Activated T-cell treated with anti-CD3 and anti-CD28 coated beads for 24 hours (primary cell): ENCODE measurements around the gene TPST1.
"Not testable (repeated sequence)": the region's sequence is repeated elsewhere in the genome, so short reads cannot be mapped to it uniquely, and the experiment has no call there.

Experiments used
- DNase-seq: peaks from one replicate; pipeline ENCODE4 v3.0.0-alpha.2; 2020; ENCODE audit warnings: low read depth

Gene TPST1

DNA sequence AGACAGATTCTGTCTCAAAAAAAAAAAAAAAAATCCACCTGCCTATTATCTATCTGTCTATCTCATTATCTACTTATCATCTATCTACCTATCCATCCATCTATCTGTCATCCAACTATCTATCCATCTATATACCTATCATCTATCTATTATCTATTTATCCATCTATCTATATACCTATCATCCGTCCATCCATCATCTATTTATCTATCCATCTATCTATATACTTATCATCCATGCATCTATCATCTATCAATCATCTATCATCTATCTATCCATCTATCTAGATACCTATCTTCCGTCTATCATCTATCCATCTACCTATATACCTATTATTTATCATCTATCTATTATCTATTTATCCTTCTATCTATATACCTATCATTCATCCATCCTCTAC lies 16.5 kb upstream of the TPST1 start:
- DNase-seq, result no peak

DNA sequence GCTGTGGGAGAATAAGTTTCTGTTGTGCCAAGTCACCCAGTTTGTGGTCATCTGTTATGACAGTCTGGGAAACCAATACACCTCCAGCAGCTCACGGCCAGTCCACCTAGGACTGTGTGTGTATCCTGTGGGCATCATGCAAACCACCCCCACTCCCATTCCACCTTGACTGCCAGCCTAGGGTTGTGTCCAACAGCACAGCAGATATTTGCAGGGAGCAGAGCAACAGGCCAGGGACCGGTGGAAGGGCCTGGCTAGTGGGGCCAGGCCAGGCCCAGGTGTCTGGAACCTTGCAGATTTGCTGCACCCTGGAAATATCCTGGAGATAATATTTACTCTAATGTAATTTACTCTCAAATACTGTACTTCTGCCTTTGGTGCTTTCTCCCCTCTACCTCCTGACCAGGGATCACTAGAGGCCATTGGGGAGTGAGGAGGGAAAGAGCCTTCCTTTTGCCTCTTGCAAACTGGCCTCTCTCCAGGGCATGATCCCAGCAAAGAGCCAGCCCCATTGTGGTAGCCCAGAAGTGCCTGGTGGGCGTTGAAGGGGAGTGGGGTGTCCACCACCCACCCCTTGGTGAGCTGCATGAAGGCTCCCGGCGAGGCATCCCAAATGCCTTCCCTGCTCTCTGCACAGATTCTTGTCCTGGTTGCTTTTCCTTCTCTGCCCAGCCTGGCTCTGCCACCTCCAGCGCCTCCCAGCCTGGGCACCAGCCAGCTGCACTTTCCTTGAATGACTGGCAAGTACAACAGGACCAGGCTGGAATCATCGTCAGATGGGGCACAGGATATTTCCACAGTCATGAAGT lies 15.2 kb upstream of the TPST1 start:
- no peak for DNase-seq

DNA sequence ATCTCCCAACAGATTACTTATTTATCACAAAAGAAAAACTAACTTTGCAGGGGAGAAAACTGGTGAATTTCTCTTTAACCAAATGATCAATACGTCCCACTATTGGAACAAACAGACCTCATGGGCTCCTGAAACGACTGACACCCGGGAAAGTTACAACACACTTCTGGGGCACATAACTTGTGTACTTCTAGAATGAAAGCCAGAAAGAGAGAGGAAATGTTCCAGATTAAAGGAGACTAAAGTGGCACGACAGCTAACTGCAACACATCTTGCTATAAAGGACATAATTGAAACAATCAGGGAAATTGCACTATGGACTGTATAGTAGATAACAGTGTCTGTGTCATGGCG lies 14.7 kb upstream of the TPST1 start:
- no peak for DNase-seq

DNA sequence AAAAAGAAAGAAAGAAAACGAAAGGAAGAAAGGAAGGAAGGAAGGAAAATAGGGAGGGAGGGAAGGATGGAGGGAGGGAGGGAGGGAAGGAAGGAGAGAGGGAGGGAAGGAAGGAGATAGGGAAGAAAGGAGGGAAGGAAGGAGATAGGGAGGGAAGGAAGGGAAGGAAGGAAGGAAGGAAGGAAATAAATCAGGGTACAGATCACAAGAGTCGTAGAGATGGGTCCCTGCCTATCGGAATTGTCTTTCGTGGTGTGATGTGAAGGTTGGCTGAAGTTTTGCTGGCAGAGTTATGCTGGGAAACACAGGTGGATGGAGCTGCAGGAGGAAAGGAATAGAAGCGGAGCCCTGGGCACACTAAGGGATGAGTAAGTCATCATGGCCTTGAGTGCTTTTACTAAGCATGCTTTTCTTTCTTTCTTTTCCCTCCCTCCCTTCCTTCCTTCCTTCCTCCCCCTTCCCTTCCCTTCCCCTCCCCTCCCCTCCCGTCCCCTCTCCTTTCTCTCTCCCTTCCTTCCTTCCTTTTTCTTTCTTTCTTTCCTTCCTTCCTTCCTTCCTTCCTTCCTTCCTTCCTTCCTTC lies 11.9 kb upstream of the TPST1 start:
- DNase-seq, result no peak

DNA sequence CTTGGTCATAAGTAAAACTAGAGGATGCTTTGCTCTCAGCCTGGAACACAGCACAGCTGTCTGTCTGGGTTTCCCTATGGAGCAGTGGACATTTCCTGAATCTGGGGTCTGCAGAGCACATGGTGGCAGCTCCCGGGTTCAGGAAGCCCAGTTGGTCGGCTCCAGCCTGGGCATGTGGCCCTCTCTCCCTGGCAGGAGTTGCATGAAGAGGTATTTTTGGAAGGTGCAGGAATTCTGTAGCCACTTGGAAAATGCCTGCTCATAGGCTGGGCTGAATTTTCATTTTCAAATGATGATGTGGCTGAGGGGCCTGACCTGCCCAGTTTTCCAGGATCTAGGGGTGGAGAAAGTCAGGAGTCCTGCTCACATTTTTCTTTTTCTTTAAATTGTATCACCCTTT lies 6.7 kb upstream of the TPST1 start:
- DNase-seq, result no peak

DNA sequence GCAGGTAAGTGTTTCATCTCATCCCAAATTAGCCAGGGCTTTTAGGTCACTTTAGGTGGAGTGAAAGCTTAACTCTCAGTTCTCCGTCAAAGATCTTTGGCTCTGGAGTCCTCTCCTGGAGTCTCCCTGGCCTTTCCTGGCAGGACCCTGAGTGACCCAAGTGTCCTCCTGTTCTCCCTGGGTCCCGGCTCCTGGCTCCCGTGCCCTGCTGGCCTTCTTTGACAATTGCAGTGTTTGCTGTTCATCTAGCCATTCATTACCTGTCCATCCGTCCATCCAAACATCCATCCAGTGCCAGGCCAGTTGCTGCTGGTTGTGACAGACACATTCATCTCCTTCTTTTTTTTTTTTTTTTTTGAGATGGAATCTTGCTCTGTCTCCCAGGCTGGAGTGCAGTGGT lies 6.2 kb upstream of the TPST1 start:
- DNase-seq, result no peak

DNA sequence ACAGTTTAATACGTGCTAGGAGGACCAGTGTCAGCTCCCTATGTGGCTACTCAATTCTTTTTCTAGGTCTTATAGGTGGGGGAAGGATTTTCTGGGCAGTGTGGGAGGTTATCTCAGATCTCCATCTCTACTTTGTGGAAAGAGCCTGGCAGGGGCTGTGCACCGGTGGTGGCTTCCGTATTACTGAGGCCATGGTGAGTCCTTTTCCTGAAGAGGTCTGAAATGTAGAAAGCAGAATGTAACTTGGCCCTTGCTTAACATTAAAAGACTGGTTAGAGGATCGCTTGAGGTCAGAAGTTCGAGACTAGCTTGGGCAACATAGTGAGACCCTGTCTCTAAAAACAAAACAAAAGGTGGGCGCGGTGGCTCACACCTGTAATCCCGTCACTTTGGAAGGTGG lies 2.7 kb upstream of the TPST1 start:
- no peak for DNase-seq

DNA sequence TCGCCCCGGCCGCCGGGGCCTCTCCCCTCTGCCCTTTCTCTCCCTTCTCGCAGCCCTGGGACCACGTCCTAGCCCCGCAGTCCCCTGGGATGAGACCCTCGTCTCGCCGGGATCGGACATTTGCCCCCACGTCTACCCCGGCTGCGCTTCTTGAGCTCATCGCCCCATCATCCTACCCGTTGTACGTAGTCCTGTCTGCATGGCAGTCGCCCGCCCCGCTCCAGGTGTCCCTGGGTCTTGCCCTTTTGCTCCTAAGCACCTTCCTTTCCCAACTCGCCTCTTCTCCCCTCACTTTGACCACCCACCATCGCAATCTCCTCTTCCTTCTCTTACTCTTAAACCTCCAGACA lies 582 bp downstream of the TPST1 start:
- no peak for DNase-seq

DNA sequence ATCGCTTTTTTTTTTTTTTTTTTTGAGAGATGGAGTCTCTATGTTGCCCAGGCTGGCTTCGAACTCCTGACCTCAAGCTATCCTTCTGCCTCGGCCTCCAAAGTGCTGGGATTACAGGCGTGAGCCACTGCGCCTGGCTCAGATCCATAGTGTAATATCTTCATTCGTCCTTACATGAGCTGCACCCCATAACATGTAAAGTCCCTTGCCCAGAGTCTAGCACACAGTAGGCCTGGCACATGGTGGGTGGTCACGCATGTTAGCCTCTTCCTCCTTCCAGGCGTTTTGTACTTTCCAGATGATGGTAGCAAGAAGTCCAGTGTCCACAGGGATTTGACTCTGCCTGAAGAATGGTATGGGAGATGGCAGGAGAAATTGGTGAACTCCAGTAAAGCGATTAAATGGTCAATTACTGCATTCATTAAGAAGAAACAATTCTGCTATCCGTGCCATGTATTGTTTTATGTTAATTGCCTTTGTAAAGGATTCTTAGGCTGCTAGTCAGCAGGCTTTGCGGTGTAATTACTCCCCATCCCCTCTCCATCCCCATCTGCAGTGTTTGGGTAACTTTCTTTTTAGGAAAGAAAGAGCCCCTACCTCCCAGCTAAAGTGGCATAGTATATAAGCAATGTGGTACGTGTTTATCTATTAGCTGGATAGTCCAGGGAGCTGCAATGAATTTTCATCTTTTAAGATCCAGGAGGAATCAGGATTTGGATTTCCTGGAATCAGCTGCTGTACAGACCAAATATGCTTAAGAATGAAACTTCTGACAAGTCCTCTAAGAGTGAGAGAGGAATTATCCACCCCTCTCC lies 1.2 kb downstream of the TPST1 start:
- no peak for DNase-seq

DNA sequence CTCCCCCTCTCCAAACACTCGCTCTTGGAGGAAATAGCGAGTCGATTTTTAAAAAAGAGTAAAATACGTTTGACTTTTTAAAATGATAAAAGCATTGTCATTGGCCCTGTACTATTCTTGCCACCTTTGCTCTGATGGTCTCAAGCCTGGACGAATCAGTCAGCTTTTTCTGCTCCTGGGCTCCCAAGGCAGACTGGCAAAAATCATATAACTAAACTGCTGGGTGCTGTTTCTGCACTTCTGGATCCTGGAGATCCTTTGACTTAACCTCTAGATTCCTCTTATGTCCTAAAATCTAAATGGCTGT lies 1.8 kb downstream of the TPST1 start:
- DNase-seq, result no peak

DNA sequence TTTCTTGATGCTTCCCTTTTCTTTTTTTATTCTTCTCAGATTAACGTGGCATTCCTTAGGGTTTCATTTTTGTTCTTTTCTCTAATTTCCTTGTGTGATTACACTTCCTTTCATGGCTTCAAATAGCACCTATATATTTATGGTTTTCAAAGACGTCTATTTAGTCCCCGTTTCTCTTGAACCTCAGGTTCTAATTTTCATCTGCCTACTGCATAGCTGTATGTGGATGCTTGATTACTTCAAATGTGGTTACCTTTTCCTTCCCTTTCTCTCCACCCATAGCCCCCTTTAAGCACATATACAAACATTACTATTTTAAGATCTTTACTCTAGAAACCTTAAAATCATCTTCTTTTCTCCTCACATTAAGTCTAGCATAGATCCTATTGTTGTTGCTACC lies 2.4 kb downstream of the TPST1 start:
- DNase-seq, result no peak

DNA sequence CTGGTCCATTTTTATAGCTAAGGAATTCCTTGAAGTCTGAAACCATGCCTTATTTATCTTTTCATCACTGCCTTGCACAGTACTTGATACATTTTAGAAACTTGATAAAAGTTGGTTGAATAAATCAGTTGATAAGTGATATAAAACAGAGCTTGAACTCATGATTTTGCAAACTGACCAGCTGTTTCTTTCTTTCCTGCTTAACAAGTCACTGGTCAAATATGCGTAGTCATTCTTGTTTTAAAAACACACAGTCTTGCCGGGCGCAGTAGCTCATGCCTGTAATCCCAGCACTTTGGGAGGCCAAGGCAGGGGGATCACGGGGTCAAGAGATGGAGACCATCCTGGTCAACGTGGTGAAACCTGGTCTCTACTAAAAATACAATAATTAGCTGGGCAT lies 6.3 kb downstream of the TPST1 start:
- DNase-seq, result no peak

DNA sequence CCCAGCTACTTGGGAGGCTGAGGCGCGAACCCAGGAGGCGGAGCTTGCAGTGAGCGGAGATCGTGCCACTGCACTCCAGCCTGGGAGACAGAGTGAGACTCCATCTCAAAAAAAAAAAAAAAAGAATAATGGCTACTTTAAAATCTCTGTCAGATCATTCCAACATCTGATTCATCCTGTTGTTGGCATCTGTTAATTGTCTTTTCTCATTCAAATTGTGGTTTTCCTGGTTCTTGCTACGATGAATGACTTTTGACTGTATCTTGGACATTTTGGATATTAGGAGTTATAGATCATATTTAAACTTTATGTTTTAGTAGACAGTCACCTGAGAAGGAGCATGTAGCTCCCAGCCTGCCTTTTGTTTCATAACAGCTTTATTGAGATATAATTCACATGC lies 8.5 kb downstream of the TPST1 start:
- no peak for DNase-seq

DNA sequence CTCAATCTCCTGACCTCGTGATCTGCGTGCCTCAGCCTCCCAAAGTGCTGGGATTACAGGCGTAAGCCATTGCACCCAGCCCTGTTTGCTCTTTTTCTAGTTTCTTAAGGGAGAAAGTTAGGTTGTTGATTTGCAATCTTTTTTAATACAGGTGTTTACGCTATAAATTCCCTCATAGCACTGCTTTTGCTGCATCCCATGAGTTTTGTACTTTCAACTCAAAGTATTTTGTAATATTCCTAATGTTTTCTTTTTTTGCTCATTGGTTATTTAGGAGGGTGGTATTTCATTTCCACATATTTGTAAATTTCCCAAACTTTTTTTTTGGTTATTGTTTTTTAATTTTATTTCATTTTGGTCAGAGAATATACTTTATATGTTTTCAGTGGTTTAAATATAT lies 11.6 kb downstream of the TPST1 start:
- no peak for DNase-seq

DNA sequence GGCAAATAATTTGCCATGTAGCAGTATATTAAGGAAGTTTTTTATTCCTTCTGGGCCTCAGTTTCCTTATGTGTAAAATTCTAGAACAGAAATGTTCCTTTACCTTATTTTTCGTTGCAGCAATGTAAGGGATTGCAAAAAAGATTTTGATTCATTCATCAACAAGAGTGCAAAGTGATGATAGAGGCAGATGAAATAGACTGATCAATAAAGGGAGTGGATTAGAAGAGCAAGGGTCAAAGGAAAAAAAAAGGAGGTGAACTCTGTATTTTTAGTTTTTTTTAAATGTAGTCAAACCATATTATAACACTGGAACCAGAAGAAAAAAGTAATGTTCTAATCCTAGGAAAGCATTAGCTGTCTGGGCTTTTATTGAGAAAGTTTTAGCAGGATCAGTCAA lies 14.7 kb downstream of the TPST1 start:
- DNase-seq, result no peak

DNA sequence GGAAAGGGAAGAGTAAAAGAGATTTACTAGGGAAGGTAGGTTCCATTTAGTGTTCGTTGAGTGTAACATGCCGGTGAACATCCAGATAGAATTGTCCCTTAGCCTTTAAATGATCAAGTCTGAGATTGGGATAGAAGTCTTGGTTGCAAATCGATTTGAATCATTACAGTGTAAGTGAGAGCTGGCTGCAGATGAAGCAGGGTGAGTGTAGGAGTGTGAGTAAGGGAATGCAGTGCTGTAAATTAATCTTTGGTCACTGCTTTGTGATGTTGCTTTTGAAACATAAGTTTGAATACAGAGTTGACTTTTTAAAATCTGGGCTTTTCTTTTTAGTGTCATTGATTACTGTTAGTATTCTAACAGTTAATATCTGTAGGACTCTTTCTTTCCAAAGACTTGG lies 16.3 kb downstream of the TPST1 start:
- no peak for DNase-seq

DNA sequence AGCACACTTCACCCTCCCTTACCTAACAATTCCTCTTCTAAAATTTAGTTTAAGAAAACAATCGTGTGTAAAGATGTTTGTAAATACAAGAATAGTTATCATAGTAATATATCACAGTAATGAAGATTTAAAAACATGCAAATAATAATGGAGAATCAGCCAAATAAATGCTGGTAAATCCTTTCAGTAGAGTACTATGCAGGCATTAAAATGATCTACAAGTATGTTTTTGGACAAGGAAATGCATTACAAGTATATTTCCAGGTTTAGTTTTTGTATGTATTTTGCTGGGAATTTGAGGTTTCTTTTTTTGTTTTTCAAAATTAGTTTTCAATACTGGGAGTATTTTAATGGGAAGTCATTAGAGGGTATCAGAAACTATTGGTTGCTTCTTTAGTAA lies 22.7 kb downstream of the TPST1 start:
- DNase-seq, result no peak

DNA sequence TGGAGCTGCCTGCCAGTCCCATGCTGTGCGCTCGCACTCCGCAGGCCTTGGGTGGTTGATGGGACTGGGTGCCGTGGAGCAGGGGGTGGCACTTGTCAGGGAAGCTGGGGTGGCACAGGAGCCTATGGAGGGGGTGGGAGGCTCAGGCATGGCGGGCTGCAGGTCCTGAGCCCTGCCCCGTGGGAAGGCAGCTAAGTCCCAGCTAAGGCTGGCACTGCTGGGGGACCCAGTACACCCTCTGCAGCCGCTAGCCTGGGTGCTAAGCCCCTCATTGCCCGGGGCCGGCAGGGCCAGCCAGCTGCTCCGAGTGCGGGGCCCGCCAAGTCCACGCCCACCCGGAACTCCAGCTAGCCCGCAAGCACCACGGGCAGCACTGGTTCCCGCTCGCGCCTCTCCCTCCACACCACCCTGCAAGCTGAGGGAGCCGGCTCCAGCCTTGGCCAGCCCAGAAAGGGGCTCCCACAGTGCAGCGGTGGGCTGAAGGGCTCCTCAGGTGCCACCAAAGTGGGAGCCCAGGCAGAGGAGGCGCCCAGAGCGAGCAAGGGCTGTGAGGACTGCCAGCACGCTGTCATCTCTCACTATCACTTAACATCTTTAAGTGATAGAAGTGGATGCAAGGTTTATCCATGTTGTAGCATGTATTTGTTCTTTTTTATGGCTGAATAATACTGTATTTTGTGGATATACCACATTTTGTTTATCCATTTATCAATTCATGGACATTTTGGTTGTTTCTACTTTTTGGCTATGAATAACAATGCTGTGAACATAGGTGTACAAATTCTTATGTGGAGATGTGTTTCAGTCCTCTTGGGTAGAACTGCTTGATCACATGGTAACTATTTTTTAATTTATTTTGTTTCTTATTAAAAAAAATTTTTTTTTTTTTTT lies 26.4 kb downstream of the TPST1 start:
- DNase-seq, result not testable (repeated sequence)

DNA sequence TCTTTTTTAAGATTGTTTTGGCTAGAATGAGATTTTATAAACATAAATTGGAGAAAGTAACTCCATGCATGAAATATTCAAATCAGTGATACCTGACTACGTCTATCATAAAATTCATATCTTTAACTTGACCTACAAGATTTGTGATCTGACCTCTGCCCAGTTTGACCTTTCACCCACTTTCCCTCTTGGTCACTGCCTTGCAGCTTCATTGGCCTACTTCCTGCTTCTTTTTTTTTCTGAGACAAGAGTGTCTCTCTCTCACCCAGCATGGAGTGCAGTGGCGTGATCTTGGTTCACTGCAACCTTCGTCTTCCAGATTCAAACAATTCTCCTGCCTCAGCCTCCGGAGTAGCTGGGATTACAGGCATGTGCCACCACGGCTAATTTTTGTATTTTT lies 28.5 kb downstream of the TPST1 start:
- DNase-seq, result no peak

DNA sequence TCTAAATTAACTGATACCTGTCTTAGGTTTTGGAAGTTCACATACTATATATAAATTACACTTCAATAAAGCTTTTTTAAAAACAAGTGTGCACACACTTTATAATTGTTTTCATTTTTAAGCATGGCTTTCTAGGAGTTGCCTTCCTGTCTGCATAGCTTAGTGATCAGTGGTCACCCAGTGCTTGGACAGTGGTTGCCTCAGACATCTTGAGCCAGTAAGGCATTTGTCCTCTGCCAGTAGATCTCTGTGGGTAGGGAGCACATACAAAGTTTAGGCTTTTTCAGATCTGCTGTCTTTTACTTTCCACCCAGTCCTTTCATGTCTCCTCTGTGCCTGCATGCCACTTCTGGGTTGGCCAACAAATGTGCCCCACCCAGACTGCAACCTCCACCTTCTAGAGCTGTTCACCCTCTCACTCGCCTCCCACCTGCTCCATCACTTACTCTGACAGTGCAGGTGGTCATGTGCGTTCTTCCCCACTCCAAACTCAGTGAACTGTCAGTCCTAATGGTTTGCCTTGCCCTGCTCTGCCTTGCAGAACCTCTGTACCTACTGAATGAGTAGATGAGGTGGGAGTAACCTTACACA lies 31.7 kb downstream of the TPST1 start:
- DNase-seq, result no peak

DNA sequence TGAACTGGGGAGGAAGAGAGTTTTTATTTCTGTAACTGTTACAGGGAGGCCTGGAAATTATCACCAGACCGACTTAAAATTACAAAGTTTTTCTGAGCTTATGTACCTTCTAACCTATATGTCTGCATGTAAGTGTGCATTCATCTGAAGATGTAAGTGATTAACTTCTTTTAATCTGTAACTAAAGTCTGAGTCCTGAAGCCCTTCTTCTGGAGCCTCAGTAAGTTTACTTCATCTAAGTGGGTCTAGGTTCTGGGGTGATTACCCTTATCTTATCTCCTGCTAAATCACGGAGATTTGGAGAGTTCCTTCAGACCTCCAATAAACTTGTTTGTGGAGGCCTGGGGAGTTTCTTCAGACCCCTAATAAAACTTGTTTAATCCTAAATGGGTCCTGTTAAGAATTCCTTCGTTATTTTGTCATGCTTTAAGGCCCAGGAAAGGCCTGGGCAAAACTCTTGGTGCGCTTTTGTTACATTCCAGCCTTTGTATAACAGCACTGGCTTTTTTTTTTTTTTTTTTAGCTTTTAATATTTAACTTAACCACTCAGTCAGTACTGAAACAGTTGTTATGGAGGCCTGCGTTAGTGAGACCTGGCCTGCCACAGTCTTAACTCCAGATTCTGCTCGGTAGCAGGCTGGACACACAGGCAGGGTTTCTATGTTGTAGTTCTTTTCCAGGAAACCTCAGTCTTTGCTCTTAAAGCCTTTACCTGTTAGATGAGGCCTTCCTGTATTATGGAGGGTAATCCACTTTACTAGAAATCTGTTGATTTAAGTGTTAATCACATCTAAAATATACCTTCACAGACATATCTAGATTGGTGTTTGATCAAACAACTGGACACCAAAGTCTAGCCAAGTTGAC lies 33.0 kb downstream of the TPST1 start:
- DNase-seq, result no peak
